ENCODE data around the gene GALNT14.

DNA sequence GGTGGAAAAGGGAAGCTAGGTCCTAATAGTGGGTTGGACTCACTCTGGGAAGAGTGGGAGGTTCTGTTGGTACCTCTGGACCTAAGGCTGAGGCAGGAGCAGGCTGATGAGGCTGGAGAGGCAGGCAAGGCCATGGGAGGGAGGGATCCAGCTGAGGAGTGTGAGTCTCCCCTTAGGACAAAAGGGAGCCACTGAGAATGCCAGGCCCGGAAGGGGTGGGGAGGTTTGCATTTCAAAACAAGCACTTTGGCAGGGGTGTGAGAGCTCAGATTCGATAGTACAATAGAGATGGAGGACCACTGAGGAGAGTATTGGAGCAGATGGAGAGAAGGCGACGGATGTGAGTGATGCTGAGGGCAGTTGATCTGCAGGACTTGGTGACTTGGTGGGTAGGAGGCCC lies 198.9 kb downstream of the GALNT14 start:
- TF ChIP-seq, protein P1, sequence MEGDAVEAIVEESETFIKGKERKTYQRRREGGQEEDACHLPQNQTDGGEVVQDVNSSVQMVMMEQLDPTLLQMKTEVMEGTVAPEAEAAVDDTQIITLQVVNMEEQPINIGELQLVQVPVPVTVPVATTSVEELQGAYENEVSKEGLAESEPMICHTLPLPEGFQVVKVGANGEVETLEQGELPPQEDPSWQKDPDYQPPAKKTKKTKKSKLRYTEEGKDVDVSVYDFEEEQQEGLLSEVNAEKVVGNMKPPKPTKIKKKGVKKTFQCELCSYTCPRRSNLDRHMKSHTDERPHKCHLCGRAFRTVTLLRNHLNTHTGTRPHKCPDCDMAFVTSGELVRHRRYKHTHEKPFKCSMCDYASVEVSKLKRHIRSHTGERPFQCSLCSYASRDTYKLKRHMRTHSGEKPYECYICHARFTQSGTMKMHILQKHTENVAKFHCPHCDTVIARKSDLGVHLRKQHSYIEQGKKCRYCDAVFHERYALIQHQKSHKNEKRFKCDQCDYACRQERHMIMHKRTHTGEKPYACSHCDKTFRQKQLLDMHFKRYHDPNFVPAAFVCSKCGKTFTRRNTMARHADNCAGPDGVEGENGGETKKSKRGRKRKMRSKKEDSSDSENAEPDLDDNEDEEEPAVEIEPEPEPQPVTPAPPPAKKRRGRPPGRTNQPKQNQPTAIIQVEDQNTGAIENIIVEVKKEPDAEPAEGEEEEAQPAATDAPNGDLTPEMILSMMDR (IDR thresholded peaks at IDR 0.05), result no peak
- TF ChIP-seq POLR2AphosphoS5 (IDR thresholded peaks at IDR 0.05), result no peak
- TF ChIP-seq EP300 (IDR thresholded peaks at IDR 0.05), result no peak
